Left renal pelvis (tissue), 4 donors: Measurements from ENCODE around the gene SPG7. TPM values are rescaled to one million over a fixed set of nuclear protein-coding genes. Genes with fewer than 3 reads are reported as not detected.
A peak's percentile ranks its signal among the peaks of the same experiment; 100 is the strongest.
"Not testable (repeated sequence)": the region's sequence is repeated elsewhere in the genome, so short reads cannot be mapped to it uniquely, and the experiment has no call there.

Experiments used
- DNase-seq, 4 donors: peaks; one replicate each; pipeline ENCODE4 v3.0.0-alpha.2; 2013; ENCODE audit warnings: low read depth in 4 of 4, low spot score in 3 of 4
- polyA plus RNA-seq, 4 donors: library from polyadenylated mRNA; unstranded; fragments of 120-200 nt; gene quantifications; one replicate each; pipeline ENCODE4 v1.2.1, GENCODE V29; 2013; ENCODE audit not compliant: insufficient read length in 4 of 4

Gene SPG7
- 100 to 1,000 TPM in 2 of 4 donors, 10 to 100 TPM in 2; 77.2 to 134 (median 90.2) TPM for polyA plus RNA-seq

DNA sequence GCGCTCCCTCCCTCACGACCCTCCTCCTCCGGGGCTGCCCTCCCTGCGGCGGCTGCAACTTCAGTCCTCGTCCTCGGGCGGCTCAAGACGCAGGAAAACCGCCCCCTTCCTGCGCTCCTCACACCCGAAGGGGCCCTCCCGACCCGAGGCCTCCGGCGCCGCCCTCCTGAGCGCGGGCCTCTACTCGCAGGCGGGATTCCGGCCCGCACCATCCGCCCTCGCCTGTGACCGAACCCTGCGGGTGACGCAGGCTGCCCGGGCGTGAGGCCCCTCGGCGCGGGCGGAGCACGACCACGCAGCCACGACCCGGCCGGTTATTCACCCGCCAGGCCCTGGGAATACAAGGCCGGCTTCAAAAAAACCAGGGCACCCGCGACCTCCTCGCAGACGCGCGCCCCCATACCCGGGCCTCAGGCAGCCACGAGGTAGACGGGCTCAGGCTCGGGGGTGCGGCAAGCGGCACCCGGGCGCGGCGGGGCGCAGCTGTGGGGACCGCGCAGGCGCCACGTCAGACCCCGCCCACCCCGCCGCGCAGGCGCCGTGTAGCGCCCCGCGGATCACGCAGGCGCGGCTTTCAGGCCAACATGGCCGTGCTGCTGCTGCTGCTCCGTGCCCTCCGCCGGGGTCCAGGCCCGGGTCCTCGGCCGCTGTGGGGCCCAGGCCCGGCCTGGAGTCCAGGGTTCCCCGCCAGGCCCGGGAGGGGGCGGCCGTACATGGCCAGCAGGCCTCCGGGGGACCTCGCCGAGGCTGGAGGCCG, at the start of gene SPG7:
TSS of gene SPG7 (plus strand) at position 570 of the 757 bp plus-strand sequence. CDS start at position 585, 15 bp downstream.
- peak in 3 of 4 donors; percentile 72 to 79 (median 76) for DNase-seq

GRCh38 chr16:89458551-89458950, 49.7 kb upstream of the SPG7 start:
- DNase-seq = no peak

GRCh38 chr16:89458967-89459366, 49.2 kb upstream of the SPG7 start:
- DNase-seq = no peak

DNA sequence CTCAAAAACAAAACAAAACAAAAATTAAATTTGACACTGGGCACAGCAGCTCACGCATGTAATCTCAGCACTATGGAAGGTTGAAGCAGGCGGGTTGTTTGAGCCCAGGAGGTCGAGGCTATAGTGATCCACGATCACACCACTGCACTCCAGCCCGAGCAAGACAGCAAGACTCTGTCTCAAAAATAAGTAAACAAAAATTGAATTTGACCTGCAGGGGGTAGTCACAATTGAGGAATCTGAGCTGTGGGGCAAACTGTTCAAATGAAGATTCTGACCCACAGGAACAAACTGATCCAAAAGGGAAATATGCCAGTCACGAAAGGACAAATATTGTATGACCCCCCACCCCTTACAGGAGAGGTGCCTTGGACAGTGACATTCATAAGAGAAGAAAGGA, 47.6 kb upstream of the SPG7 start:
- no peak for DNase-seq

- not testable (repeated sequence) for DNase-seq
Observed at GRCh38 chr16:89461890-89462289, 46.3 kb upstream of the SPG7 start.

GRCh38 chr16:89462639-89463038, 45.6 kb upstream of the SPG7 start:
- DNase-seq = not testable (repeated sequence)

DNA sequence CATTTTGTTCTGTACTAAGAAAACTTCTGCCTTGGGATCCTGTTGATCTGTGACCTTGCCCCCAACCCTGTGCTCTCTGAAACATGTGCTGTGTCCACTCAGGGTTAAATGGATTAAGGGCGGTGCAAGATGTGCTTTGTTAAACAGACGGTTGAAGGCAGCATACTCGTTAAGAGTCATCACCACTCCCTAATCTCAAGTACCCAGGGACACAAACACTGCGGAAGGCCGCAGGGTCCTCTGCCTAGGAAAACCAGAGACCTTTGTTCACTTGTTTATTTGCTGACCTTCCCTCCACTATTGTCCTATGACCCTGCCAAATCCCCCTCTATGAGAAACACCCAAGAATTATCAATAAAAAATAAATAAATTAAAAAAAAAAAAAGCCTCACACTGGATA, 44.9 kb upstream of the SPG7 start:
- DNase-seq = not testable (repeated sequence)

GRCh38 chr16:89466920-89467319, 41.3 kb upstream of the SPG7 start:
- DNase-seq = no peak

DNA sequence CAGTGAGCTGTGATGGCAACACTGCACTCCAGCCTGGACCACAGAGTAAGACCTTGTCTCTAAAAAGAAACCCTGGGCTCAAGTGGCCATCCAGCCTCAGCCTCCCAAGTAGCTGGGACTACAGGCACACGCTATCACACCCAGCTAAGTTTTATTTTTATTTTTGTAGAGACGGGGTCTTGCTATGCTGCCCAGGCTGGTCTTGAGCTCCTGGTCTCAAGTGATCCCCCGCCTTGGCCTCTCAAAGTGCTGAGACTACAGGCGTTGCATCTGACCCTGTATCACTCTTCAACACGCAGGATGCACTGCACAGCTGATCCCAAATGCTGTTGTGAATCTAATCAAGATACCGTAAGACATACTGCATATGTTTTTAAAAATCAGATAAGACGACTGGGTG, 40.8 kb upstream of the SPG7 start:
- DNase-seq = no peak

- DNase-seq = no peak
Observed at GRCh38 chr16:89472711-89473075, 35.5 kb upstream of the SPG7 start.

- no peak for DNase-seq
Observed at GRCh38 chr16:89473136-89473712, 35.0 kb upstream of the SPG7 start.

DNA sequence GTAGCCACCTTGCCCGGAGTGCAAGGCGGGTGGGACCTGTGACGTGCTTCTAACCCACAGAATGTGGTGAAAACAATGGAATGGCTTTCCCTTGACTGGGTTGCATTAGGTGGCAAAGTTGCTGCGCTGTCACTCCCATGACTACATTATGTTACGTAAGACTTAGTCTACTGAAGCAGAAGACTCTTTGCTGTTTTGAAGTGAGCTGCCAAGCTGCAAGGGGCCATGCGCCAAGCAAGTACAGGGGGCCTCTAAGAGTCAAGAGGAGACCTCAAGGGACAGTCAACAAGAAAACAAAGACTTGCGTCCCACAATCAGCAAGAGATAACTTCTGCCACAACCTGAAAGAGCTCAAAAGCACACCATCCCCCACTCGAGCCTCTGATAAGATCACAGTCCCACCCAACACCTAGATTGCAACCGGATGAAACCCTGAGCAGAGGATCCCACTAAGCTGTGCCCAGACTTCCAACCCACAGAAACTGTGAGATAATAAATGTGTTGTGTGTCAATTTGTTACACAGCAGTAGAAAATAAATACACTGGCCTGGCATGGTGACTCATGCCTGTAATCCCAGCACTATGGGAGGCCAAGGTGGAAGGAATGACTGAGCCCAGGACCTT, 34.3 kb upstream of the SPG7 start:
- DNase-seq = no peak

DNA sequence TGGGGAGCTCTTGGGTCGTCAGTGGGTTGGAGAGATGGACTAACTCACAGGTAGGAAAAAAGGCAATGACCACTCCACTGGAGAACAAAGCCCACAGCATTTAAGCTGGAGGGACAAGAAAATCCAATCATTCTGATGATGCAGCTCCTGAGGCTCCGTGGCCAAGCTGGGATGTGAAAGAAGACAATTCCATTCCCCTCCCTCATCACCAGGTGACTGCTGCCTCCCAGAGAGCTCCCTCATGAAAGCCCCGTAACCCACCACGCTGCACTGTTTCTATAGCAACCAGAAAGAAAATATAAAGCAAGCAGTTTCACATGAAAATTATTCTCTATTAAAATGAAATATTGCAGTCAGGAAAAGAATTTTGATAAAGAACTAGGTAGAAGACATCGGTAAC, 33.1 kb upstream of the SPG7 start:
- no peak for DNase-seq

GRCh38 chr16:89476379-89476778, 31.8 kb upstream of the SPG7 start:
- no peak for DNase-seq

- DNase-seq = no peak
Observed at GRCh38 chr16:89476811-89477261, 31.4 kb upstream of the SPG7 start.

- no peak for DNase-seq
Observed at GRCh38 chr16:89478576-89479221, 29.5 kb upstream of the SPG7 start.

DNA sequence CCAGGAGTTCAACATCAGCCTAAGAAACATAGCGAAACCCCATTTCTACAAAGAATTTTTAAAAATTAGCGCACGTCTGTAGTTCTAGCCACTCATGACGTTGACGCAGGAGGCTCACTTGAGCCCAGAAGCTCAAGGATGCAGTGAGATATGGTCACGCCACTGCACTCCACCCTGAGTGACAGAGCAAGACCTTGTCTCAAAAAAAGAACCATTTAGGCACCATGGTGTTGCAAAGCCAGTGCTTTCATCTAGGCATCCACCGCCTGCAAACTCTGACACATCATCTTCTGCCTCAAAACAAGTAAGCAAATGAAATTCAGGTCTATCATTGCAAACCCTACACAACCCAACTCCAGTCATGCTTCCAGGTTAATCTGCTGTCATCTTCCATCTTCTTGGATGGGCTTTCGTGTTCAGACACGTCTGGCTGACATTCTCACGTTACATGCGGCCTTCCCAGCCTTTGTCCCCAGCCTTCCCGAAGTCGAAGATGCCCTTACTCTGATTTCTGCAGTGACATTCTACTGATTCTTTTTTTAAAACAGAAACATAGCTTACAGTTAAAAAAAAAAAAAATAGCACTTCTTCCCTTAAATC, 26.7 kb upstream of the SPG7 start:
- DNase-seq = no peak

DNA sequence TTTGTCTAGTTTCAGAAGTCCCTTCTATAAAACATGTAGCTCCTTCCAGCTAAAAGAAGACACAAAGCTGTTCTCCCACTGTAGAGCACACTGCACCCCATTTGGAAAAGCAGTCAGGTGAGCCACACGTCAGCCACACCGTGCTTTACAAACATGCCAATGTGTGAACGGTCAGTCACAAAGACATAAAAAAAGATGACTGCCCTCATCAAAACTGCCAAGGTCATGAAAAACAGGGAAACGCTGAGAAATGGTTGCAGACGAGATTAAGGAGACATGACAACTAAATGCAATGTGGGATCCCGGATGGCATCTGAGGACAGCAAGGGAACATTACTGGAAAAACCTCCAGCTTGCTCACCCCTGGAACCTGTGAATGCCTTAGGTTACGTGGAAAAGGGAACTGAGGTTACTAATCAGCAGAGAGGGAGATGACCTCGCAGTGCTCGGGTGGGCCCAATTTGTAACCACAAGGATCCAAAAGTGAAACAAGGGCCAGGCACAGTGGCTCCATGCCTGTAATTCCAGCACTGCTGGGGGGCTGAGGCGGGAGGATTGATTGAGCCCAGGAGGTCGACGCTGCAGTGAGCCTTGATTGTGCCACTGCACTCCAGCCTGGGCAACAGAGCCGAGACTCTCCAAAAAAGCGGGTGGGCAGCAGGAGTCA, 25.9 kb upstream of the SPG7 start:
- DNase-seq = no peak

DNA sequence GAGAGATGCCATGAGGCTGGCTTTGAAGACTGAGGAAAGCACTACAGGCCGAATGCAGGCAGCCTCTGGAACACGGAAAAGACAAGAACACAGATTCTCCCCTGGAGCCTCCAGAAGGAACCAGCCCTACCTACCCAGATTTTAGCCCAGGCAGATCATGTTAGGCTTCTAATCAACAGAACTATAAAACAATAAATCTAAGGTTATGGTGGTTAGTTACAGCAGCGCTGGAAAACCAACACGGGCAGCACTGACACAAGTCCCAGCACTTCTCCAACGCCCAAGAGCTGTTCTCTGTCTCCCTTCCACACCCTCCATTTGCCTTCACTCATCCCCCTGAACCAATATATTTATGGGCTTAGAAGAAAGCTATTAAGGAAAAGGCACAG, 25.4 kb upstream of the SPG7 start:
- DNase-seq = no peak

- DNase-seq = no peak
Observed at GRCh38 chr16:89484041-89484501, 24.1 kb upstream of the SPG7 start.
